Astrocyte (in vitro differentiated cells and primary cell): ENCODE results near the gene CSF2RB. TPM values are rescaled to one million over a fixed set of nuclear protein-coding genes. Genes with fewer than 3 reads are reported as not detected.

Experiments
- DNase-seq: peaks from one replicate; pipeline ENCODE4 v3.0.0-alpha.2; 2010; ENCODE audit warnings: low read depth
- FAIRE-seq: peaks from 2 replicates; lab custom pipeline; 2011; peaks lifted over from hg19 to GRCh38; lab: Jason Lieb, UNC
- H2AFZ ChIP-seq: 2 replicates; pipeline ENCODE4 v1.6.0; 2012; ENCODE audit warnings: low read depth, low read length, inconsistent platforms
- H3K27ac ChIP-seq: 2 replicates; pipeline ENCODE4 v1.5.1; 2011; ENCODE audit warnings: low read depth, low read length, inconsistent platforms
- H3K27me3 ChIP-seq: 2 replicates; pipeline ENCODE4 v1.6.0; 2011; ENCODE audit warnings: low read length, inconsistent platforms; ENCODE audit not compliant: insufficient read depth
- H3K36me3 ChIP-seq: 2 replicates; pipeline ENCODE4 v1.5.1; 2011; ENCODE audit warnings: low read length, inconsistent platforms; ENCODE audit not compliant: insufficient read depth
- H3K4me1 ChIP-seq: 2 replicates; pipeline ENCODE4 v1.5.1; 2011; ENCODE audit warnings: low read length, inconsistent platforms; ENCODE audit not compliant: insufficient read depth
- H3K4me2 ChIP-seq: 2 replicates; pipeline ENCODE4 v1.6.0; 2012; ENCODE audit warnings: low read length, inconsistent platforms
- H3K4me3 ChIP-seq: 2 replicates; pipeline ENCODE4 v1.5.1; 2011; ENCODE audit warnings: low read depth, mild to moderate bottlenecking, low read length, inconsistent platforms; ENCODE audit not compliant: insufficient read depth
- H3K79me2 ChIP-seq: 2 replicates; pipeline ENCODE4 v1.6.0; 2012; ENCODE audit warnings: mild to moderate bottlenecking, low read length, inconsistent platforms; ENCODE audit not compliant: insufficient read depth
- H3K9ac ChIP-seq: 2 replicates; pipeline ENCODE4 v1.6.0; 2012; ENCODE audit warnings: mild to moderate bottlenecking, low read length, inconsistent platforms
- H3K9me3 ChIP-seq: 2 replicates; pipeline ENCODE4 v1.5.1; 2012; ENCODE audit warnings: low read depth, mild to moderate bottlenecking, low read length, inconsistent platforms; ENCODE audit not compliant: insufficient read depth
- H4K20me1 ChIP-seq: 2 replicates; pipeline ENCODE4 v1.6.0; 2012; ENCODE audit warnings: low read length, inconsistent platforms; ENCODE audit not compliant: insufficient read depth
- H3K27ac Mint-ChIP-seq: one replicate; pipeline ENCODE4 v1.8.0; 2021; ENCODE audit warnings: mild to moderate bottlenecking, mixed read lengths; ENCODE audit not compliant: unreplicated experiment
- H3K27me3 Mint-ChIP-seq: one replicate; pipeline ENCODE4 v1.8.0; 2021; ENCODE audit warnings: low read depth, mixed read lengths; ENCODE audit not compliant: unreplicated experiment
- H3K36me3 Mint-ChIP-seq: one replicate; pipeline ENCODE4 v1.8.0; 2021; ENCODE audit warnings: low read depth, mixed read lengths; ENCODE audit not compliant: unreplicated experiment
- H3K4me1 Mint-ChIP-seq: one replicate; pipeline ENCODE4 v1.8.0; 2021; ENCODE audit warnings: low read depth, mixed read lengths; ENCODE audit not compliant: unreplicated experiment
- H3K4me3 Mint-ChIP-seq: one replicate; pipeline ENCODE4 v1.8.0; 2021; ENCODE audit warnings: mild to moderate bottlenecking, moderate library complexity, mixed read lengths; ENCODE audit not compliant: unreplicated experiment
- H3K9me3 Mint-ChIP-seq: one replicate; pipeline ENCODE4 v1.8.0; 2021; ENCODE audit warnings: mild to moderate bottlenecking, mixed read lengths; ENCODE audit not compliant: unreplicated experiment
- CTCF ChIP-seq: IDR thresholded peaks from 2 replicates; pipeline ENCODE4 v1.5.1; 2011; ENCODE audit warnings: low read depth, mild to moderate bottlenecking, inconsistent platforms, low read length, moderate library complexity; ENCODE audit not compliant: insufficient read depth
- EZH2 ChIP-seq: IDR thresholded peaks from 2 replicates; pipeline ENCODE4 v1.6.1; 2012; ENCODE audit warnings: mild to moderate bottlenecking, low read length, inconsistent platforms; ENCODE audit not compliant: insufficient read depth
- total RNA-seq: library from RNA; stranded (reverse); gene quantifications from 2 replicates; pipeline ENCODE4 v1.2.1, GENCODE V29; 2021

CSF2RB gene
- total RNA-seq, 1 donor from 2014 or later = 0.09 TPM

- no peak overlapping the region for H3K27ac Mint-ChIP-seq
- Histone ChIP-seq H2AFZ (no peak overlapping the region), H3K27me3 (peaks cover 6% of the 10 kb centered on the region), H3K9ac (no peak overlapping the region), H3K4me1 (no peaks in the 10 kb centered on the region), H4K20me1 (no peaks in the 10 kb centered on the region), H3K36me3 (no peaks in the 10 kb centered on the region), H3K9me3 (no peaks in the 10 kb centered on the region), H3K4me3 (no peak overlapping the region), H3K27ac (no peak overlapping the region), H3K79me2 (no peaks in the 10 kb centered on the region), H3K4me2 (no peak overlapping the region)
- peaks cover 42% of the 10 kb centered on the region for H3K27me3 Mint-ChIP-seq
- H3K4me1 Mint-ChIP-seq = peaks cover 1% of the 10 kb centered on the region
- H3K4me3 Mint-ChIP-seq = no peak overlapping the region
- no peak for TF ChIP-seq CTCF
- no peak for TF ChIP-seq EZH2
- no peaks in the 10 kb centered on the region for H3K36me3 Mint-ChIP-seq
- H3K9me3 Mint-ChIP-seq = peaks cover 10% of the 10 kb centered on the region
- FAIRE-seq (no peak), DNase-seq (no peak)
These were observed 71.9 kb downstream of the CSF2RB start for GRCh38 chr22:36985211-36985889.

GRCh38 chr22:36986242-36986821 lies 72.9 kb downstream of the CSF2RB start:
- Histone ChIP-seq H3K27ac (no peak overlapping the region), H3K36me3 (no peaks in the 10 kb centered on the region), H3K27me3 (peaks cover 6% of the 10 kb centered on the region), H3K4me3 (no peak overlapping the region), H3K4me2 (no peak overlapping the region), H4K20me1 (no peaks in the 10 kb centered on the region), H3K9ac (no peak overlapping the region), H2AFZ (no peak overlapping the region), H3K79me2 (no peaks in the 10 kb centered on the region), H3K4me1 (no peaks in the 10 kb centered on the region), H3K9me3 (no peaks in the 10 kb centered on the region)
- Mint-ChIP-seq H3K27me3 (peaks cover 41% of the 10 kb centered on the region), H3K36me3 (no peaks in the 10 kb centered on the region), H3K4me3 (no peak overlapping the region), H3K4me1 (peaks cover 4% of the 10 kb centered on the region), H3K27ac (no peak overlapping the region), H3K9me3 (peaks cover 8% of the 10 kb centered on the region)
- FAIRE-seq (no peak), DNase-seq (no peak)
- TF ChIP-seq EZH2 (no peak), CTCF (peak; percentile 45)
